ENCODE data around the gene SYNE2. TPM values are rescaled to one million over a fixed set of nuclear protein-coding genes. Genes with fewer than 3 reads are reported as not detected.

Gene SYNE2
- total and polyA plus RNA-seq, 2 of the 8 experiments (the other 6 are each of a cell fraction or from before 2014, with no cell fraction given): 32.6 to 46.1 TPM

DNA sequence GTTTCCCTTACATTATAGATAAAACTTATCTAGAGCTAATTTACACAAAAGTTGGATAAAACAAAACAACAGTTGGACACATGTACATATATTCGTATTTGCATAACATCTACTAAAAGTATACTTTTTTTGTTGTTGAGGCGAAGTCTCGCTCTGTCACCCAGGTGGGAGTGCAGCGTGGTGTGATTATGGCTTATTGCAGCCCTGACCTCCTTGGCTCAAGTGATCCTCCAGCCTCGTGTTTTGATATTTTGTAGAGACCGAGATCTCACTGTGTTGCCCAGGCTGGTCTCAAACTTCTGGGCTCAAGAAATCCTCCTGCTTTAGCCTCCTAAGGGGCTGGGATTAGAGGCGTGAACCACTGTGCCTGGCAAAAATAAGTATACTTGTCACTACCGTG, 9.4 kb downstream of the SYNE2 start:
- H4K20me1 ChIP-seq (replicated peaks in 1 of 2; ENCODE audit: control insufficient read depth in 1 of 2, insufficient read depth in 2 of 2, low read length in 2 of 2): peaks cover 2 to 4% of the 10 kb centered on the region in 2 experiments
- H3K14ac ChIP-seq (ENCODE audit: insufficient read length): no peak overlapping the region
- ChIA-PET POLR2A (ENCODE audit: partially characterized antibody) (no interaction called here), CTCF (ENCODE audit: partially characterized antibody) (no interaction called here)
- no peak overlapping the region for H3K23ac ChIP-seq (ENCODE audit: insufficient read length)
- no peak overlapping the region for H2BK12ac ChIP-seq (ENCODE audit: low read depth, low read length)
- H3K18ac ChIP-seq (ENCODE audit: extremely low read depth, low read length): no peak overlapping the region
- H3K27me3 ChIP-seq (replicated peaks in 1 of 4; ENCODE audit: control insufficient read depth in 3 of 4, extremely low read depth in 1 of 4, insufficient read depth in 3 of 4, low read length in 3 of 4): peaks cover 0 to 1% (median 0%) of the 10 kb centered on the region in 4 experiments; a peak in 1 of 7 replicates
- H2AFZ ChIP-seq (ENCODE audit: low read length): no peak overlapping the region
- DNase-seq (ENCODE audit: low read depth in 1 of 2, low spot score in 2 of 2): no peak
- no peak for FAIRE-seq
- H3K56ac ChIP-seq (replicated peaks; ENCODE audit: insufficient read length, low read depth, low read length): no peak overlapping the region
- H3K79me2 ChIP-seq (ENCODE audit: control insufficient read depth in 1 of 2, insufficient read depth in 2 of 2, low read length in 2 of 2): peaks cover 2 to 66% of the 10 kb centered on the region in 2 experiments; a peak in 3 of 4 replicates
- H2BK120ac ChIP-seq (replicated peaks; ENCODE audit: low read depth, low read length): no peak overlapping the region
- no peaks in the 10 kb centered on the region for H3K36me3 ChIP-seq (ENCODE audit: control insufficient read depth in 2 of 4, insufficient read depth in 4 of 4, low read length in 3 of 4)
- H3K4ac ChIP-seq (replicated peaks; ENCODE audit: insufficient read length, low read depth, low read length): no peak overlapping the region
- H3K4me3 ChIP-seq (ENCODE audit: extremely low read depth in 1 of 4, insufficient read depth in 2 of 4, low read depth in 3 of 4, low read length in 4 of 4): no peak overlapping the region
- no peak overlapping the region for H2BK15ac ChIP-seq (ENCODE audit: low read length)
- H3K4me1 ChIP-seq (replicated peaks in 1 of 4; ENCODE audit: control insufficient read depth in 3 of 4, insufficient read depth in 4 of 4, low read length in 3 of 4): no peaks in the 10 kb centered on the region
- H3K23me2 ChIP-seq (ENCODE audit: low read depth, low read length): no peaks in the 10 kb centered on the region
- H2BK20ac ChIP-seq (ENCODE audit: low read length): no peak overlapping the region
- H2AK5ac ChIP-seq (ENCODE audit: low read depth, low read length): no peak overlapping the region
- H3K4me2 ChIP-seq (ENCODE audit: insufficient read depth in 1 of 2, low read depth in 2 of 2, low read length in 2 of 2): no peak overlapping the region
- no peak overlapping the region for H3K27ac ChIP-seq (ENCODE audit: low read depth, low read length)
- WGBS, 2 experiments (ENCODE audit: extremely low coverage in 1 of 2, insufficient coverage in 1 of 2, insufficient read length in 1 of 2, insufficient replicate concordance in 2 of 2, low coverage in 1 of 2, low lambda C conversion rate in 2 of 2, missing lambda C conversion rate in 1 of 2): 93% methylated on average over 8 of the region's 8 CpGs; no CpG with 5 or more reads in 1 of the 2 experiments
- H4K91ac ChIP-seq (replicated peaks; ENCODE audit: insufficient read length, low read length): no peak overlapping the region
- H4K5ac ChIP-seq (ENCODE audit: insufficient read length, low read depth, low read length): no peak overlapping the region
- H3K9me3 ChIP-seq (ENCODE audit: insufficient read depth in 2 of 2, low read depth in 1 of 2, low read length in 1 of 2): no peaks in the 10 kb centered on the region
- H4K8ac ChIP-seq (ENCODE audit: extremely low read depth, insufficient read depth, low read length): no peak overlapping the region
- no peak overlapping the region for H2BK5ac ChIP-seq (ENCODE audit: low read depth, low read length)
- TF ChIP-seq TAF1 (IDR thresholded peaks at IDR 0.05; ENCODE audit: low read depth, low read length): no peak
- TF ChIP-seq NRF1 (IDR thresholded peaks at IDR 0.05; ENCODE audit: low read depth, low read length): no peak
- TF ChIP-seq PHF8 (conservative IDR thresholded peaks at IDR 0.05; ENCODE audit: low read depth, low read length): no peak
- no peak for TF ChIP-seq SRF (IDR thresholded peaks at IDR 0.05; ENCODE audit: low read depth, low read length)
- no peak for TF ChIP-seq POLR2AphosphoS5 (IDR thresholded peaks at IDR 0.05; ENCODE audit: low read depth, low read length)
- TF ChIP-seq, protein P1, sequence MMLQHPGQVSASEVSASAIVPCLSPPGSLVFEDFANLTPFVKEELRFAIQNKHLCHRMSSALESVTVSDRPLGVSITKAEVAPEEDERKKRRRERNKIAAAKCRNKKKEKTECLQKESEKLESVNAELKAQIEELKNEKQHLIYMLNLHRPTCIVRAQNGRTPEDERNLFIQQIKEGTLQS (IDR thresholded peaks at IDR 0.05; ENCODE audit: insufficient read depth, low read depth, low read length): no peak
- no peak for TF ChIP-seq ZNF274 (IDR thresholded peaks at IDR 0.05; ENCODE audit: borderline replicate concordance, extremely low read depth, low read length)
- no peak for TF ChIP-seq RFX5 (IDR thresholded peaks at IDR 0.05; ENCODE audit: borderline replicate concordance, low read depth, low read length)
- TF ChIP-seq ASH2L (IDR thresholded peaks at IDR 0.05; ENCODE audit: low read length): no peak
- H3K79me1 ChIP-seq (ENCODE audit: low read depth, low read length): 0 out of 2 replicates have a peak, but pooled peaks cover 2% of the 10 kb centered on the region
- no peak overlapping the region; a peak in 1 of 7 replicates for H3K9ac ChIP-seq (replicated peaks in 1 of 4; ENCODE audit: extremely low read depth in 1 of 4, low read depth in 3 of 4, low read length in 3 of 4)

Measured in H1 (cell line).